Lung (tissue), 12 donors: ENCODE results near the gene LSP1. TPM values are rescaled to one million over a fixed set of nuclear protein-coding genes. Genes with fewer than 3 reads are reported as not detected.

Experiments used
- ATAC-seq: fragments of 200-7000 bp; cut with Tn5 transposase; one replicate; pipeline ENCODE4 v1.9.1; 2020; ENCODE audit warnings: moderate number of reproducible peaks; ENCODE audit not compliant: insufficient read depth, low FRiP score
- DNase-seq, 3 donors: peaks; one replicate each; pipeline ENCODE4 v3.0.0-alpha.2; 2013 to 2017
- H3K27ac ChIP-seq, 2 donors: one replicate each; pipeline ENCODE4 v1.5.1; 2013; ENCODE audit warnings: mild to moderate bottlenecking in 2 of 2, moderate library complexity in 2 of 2, control low read depth in 1 of 2, inconsistent platforms in 1 of 2, low read depth in 1 of 2, low read length in 1 of 2
- H3K27me3 ChIP-seq, 3 donors: one replicate each; pipeline ENCODE4 v1.5.1; 2013; ENCODE audit warnings: low read length in 2 of 3; ENCODE audit not compliant: control insufficient read depth in 3 of 3, insufficient read depth in 3 of 3
- H3K36me3 ChIP-seq, 4 donors: one replicate each; pipeline ENCODE4 v1.5.1; 2013; ENCODE audit warnings: low read length in 4 of 4, mild to moderate bottlenecking in 1 of 4, moderate library complexity in 1 of 4; ENCODE audit not compliant: control insufficient read depth in 4 of 4, insufficient read depth in 4 of 4
- H3K4me1 ChIP-seq, 5 donors: one replicate each; pipeline ENCODE4 v1.5.1; 2013; ENCODE audit warnings: low read length in 5 of 5, mild to moderate bottlenecking in 2 of 5, moderate library complexity in 1 of 5; ENCODE audit not compliant: control insufficient read depth in 5 of 5, insufficient read depth in 5 of 5
- H3K4me3 ChIP-seq: one replicate; pipeline ENCODE4 v1.5.1; 2013; ENCODE audit warnings: mild to moderate bottlenecking, control low read depth, moderate library complexity
- H3K9ac ChIP-seq, 2 donors: one replicate each; pipeline ENCODE4 v1.5.1; 2013; ENCODE audit warnings: low read length in 2 of 2, control low read depth in 1 of 2; ENCODE audit not compliant: insufficient read depth in 1 of 2
- H3K9me3 ChIP-seq, 4 donors: one replicate each; pipeline ENCODE4 v1.5.1; 2013; ENCODE audit warnings: low read length in 3 of 4, mild to moderate bottlenecking in 1 of 4, moderate library complexity in 1 of 4; ENCODE audit not compliant: control insufficient read depth in 4 of 4, insufficient read depth in 3 of 4
- WGBS, 2 donors: extraction: QIAGEN DNeasy Blood & Tissue Kit; methylation state at CpG; one replicate each; pipeline ENCODE4 v1.1.7; 2013; 5-methylcytosine and 5-hydroxymethylcytosine counted together
- polyA plus RNA-seq, 2 donors: library from polyadenylated mRNA; stranded (reverse); fragments of 200-250 nt; gene quantifications; one replicate each; pipeline ENCODE4 v1.2.1, GENCODE V29; 2013
- total RNA-seq, 2 donors: library from RNA; depleted of rRNA in 1 of 2; stranded (reverse); fragments of >200 nt in 1 of 2; gene quantifications; one replicate each; pipeline ENCODE4 v1.2.1, GENCODE V29; 2014 to 2021
- TF ChIP-seq, protein P1 (sequence below): IDR thresholded peaks from 2 replicates; pipeline ENCODE4 v1.5.1; 2012; ENCODE audit warnings: mild to moderate bottlenecking; ENCODE audit errors: control extremely low read depth, extremely low read depth
- donor health status: control.
- donor health status: control.
- donor health status: Bipolar disorder and iron deficiency.
- donor health status: healthy.
- donor health status: DM: yes; HTN: yes; CAD: no.

Gene LSP1
- total and polyA plus RNA-seq, 4 donors, result 44.9 to 121 (median 83.9) TPM

DNA sequence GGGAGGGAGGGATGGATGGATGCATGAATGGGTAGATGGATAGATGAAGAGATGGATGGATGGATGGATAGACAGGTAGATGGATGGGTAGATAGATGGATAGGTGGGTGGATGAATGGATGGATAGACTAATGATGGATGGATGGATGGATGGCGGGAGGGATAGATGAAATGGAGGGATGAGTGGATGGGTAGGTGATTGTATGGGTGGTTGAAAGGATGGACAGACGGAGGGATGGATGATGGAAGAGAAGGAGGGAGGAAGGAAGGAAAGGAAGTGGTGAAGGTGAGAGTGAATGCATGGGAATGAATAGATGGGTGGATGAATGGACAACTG, 62.9 kb downstream of the LSP1 start:
- Histone ChIP-seq H3K9me3 (peaks cover 0 to 1% (median 0%) of the 10 kb centered on the region in 4 donors), H3K36me3 (no peaks in the 10 kb centered on the region), H3K4me3 (no peak overlapping the region), H3K27ac (no peak overlapping the region), H3K9ac (no peak overlapping the region), H3K4me1 (peaks cover 0 to 13% (median 4%) of the 10 kb centered on the region in 5 donors), H3K27me3 (no peaks in the 10 kb centered on the region)
- ATAC-seq, result no peak
- TF ChIP-seq, protein P1, sequence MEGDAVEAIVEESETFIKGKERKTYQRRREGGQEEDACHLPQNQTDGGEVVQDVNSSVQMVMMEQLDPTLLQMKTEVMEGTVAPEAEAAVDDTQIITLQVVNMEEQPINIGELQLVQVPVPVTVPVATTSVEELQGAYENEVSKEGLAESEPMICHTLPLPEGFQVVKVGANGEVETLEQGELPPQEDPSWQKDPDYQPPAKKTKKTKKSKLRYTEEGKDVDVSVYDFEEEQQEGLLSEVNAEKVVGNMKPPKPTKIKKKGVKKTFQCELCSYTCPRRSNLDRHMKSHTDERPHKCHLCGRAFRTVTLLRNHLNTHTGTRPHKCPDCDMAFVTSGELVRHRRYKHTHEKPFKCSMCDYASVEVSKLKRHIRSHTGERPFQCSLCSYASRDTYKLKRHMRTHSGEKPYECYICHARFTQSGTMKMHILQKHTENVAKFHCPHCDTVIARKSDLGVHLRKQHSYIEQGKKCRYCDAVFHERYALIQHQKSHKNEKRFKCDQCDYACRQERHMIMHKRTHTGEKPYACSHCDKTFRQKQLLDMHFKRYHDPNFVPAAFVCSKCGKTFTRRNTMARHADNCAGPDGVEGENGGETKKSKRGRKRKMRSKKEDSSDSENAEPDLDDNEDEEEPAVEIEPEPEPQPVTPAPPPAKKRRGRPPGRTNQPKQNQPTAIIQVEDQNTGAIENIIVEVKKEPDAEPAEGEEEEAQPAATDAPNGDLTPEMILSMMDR, result no peak
- WGBS, 2 donors, result 92 to 95% methylated on average over 2 of the region's 2 CpGs
- no peak for DNase-seq

GRCh38 chr11:1916132-1916985, 63.5 kb downstream of the LSP1 start:
- DNase-seq (no peak), ATAC-seq (no peak)
- Histone ChIP-seq H3K9ac (no peak overlapping the region), H3K4me1 (peaks cover 0 to 18% (median 4%) of the 10 kb centered on the region in 5 donors), H3K36me3 (no peaks in the 10 kb centered on the region), H3K9me3 (peaks cover 0 to 1% (median 0%) of the 10 kb centered on the region in 4 donors), H3K27ac (no peak overlapping the region), H3K27me3 (no peaks in the 10 kb centered on the region), H3K4me3 (no peak overlapping the region)
- TF ChIP-seq, protein P1, result no peak
- WGBS, 2 donors, result 84 to 86% methylated on average over 14 of the region's 14 CpGs

- no peak overlapping the region for H3K27ac ChIP-seq
- TF ChIP-seq, protein P1, result no peak
- peaks cover 0 to 25% (median 9%) of the 10 kb centered on the region in 5 donors for H3K4me1 ChIP-seq
- H3K9ac ChIP-seq, result no peak overlapping the region
- no peak overlapping the region for H3K4me3 ChIP-seq
- ATAC-seq, result no peak
- H3K27me3 ChIP-seq, result no peaks in the 10 kb centered on the region
- peak; percentile 46 to 80 (median 61) for DNase-seq
- WGBS, 2 donors, result 76 to 90% methylated on average over 8 of the region's 8 CpGs
- peaks cover 0 to 1% (median 0%) of the 10 kb centered on the region in 4 donors for H3K9me3 ChIP-seq
- H3K36me3 ChIP-seq, result no peaks in the 10 kb centered on the region
Measured at GRCh38 chr11:1916986-1917522, 64.2 kb downstream of the LSP1 start.
